Nephron (organoid): ENCODE data around the gene PDHX.

Source experiments
- H3K27ac Mint-ChIP-seq, 3 experiments: 2 replicates each; pipeline ENCODE4 v1.8.0; 2020; ENCODE audit warnings: mixed read lengths in 3 of 3, mild to moderate bottlenecking in 2 of 3, moderate library complexity in 1 of 3
- H3K27me3 Mint-ChIP-seq: 2 replicates; pipeline ENCODE4 v1.8.0; 2021; ENCODE audit warnings: low read depth, mild to moderate bottlenecking, moderate library complexity, mixed read lengths
- H3K36me3 Mint-ChIP-seq: 2 replicates; pipeline ENCODE4 v1.8.0; 2020; ENCODE audit warnings: low read depth, mixed read lengths
- H3K4me1 Mint-ChIP-seq: 2 replicates; pipeline ENCODE4 v1.8.0; 2020; ENCODE audit warnings: mixed read lengths
- H3K4me3 Mint-ChIP-seq, 3 experiments: 2 replicates each; pipeline ENCODE4 v1.8.0; 2020; ENCODE audit warnings: mild to moderate bottlenecking in 3 of 3, mixed read lengths in 3 of 3, moderate library complexity in 2 of 3
- H3K9me3 Mint-ChIP-seq: 2 replicates; pipeline ENCODE4 v1.8.0; 2020; ENCODE audit warnings: mixed read lengths
- TF ChIP-seq, protein P1 (sequence below), 3 experiments: fragments of 200-600 bp; sonication (generic); IDR thresholded peaks; one replicate each; pipeline ENCODE4 v1.5.0; 2021; ENCODE audit warnings: antibody characterized with exemption in 3 of 3; ENCODE audit not compliant: unreplicated experiment in 3 of 3

Gene PDHX

DNA sequence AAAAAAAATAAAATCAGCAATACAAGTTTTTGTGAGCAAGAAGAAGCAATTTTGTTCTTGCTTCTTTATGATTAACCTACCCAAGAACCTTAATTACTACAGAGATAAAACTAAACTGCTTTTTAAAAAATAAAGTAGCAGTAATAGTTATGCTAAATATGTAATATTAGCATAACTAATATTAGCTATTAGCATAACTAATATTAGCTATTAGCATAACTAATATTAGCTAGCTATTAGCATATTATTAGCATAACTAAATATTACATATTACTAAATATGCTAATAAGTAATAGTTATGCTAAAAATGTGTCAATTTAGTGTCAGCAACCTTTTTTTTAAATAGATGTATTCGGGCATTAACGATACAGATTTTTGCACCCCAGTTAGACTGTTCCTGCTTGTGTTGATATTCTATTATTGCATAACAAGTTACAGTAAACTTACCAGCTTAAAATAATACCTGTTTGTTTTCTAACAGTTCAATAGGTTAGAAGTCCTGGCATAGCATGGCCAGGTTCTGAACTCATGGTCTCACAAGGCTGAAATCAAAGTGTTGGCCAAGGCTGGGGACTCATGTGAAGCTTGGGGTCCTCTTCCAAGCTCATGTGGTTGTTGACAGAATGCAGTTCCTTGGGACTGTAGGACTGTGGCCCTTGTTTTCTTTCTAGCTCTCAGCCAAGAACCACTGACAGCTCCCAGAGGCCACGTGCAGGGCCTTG lies 48.4 kb downstream of the PDHX start:
- Mint-ChIP-seq H3K4me3 (no peak overlapping the region), H3K4me1 (no peaks in the 10 kb centered on the region), H3K27me3 (no peaks in the 10 kb centered on the region), H3K27ac (no peak overlapping the region), H3K9me3 (no peaks in the 10 kb centered on the region), H3K36me3 (peaks cover 38% of the 10 kb centered on the region)
- TF ChIP-seq, protein P1, sequence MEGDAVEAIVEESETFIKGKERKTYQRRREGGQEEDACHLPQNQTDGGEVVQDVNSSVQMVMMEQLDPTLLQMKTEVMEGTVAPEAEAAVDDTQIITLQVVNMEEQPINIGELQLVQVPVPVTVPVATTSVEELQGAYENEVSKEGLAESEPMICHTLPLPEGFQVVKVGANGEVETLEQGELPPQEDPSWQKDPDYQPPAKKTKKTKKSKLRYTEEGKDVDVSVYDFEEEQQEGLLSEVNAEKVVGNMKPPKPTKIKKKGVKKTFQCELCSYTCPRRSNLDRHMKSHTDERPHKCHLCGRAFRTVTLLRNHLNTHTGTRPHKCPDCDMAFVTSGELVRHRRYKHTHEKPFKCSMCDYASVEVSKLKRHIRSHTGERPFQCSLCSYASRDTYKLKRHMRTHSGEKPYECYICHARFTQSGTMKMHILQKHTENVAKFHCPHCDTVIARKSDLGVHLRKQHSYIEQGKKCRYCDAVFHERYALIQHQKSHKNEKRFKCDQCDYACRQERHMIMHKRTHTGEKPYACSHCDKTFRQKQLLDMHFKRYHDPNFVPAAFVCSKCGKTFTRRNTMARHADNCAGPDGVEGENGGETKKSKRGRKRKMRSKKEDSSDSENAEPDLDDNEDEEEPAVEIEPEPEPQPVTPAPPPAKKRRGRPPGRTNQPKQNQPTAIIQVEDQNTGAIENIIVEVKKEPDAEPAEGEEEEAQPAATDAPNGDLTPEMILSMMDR (IDR thresholded peaks at IDR 0.05; ENCODE audit: unreplicated experiment in 3 of 3) = no peak

- Mint-ChIP-seq H3K27ac (no peak overlapping the region), H3K4me1 (no peaks in the 10 kb centered on the region)
- TF ChIP-seq, protein P1 (IDR thresholded peaks at IDR 0.05; ENCODE audit: unreplicated experiment in 3 of 3) = no peak
Observed at GRCh38 chr11:34968862-34969261, 52.4 kb downstream of the PDHX start.

DNA sequence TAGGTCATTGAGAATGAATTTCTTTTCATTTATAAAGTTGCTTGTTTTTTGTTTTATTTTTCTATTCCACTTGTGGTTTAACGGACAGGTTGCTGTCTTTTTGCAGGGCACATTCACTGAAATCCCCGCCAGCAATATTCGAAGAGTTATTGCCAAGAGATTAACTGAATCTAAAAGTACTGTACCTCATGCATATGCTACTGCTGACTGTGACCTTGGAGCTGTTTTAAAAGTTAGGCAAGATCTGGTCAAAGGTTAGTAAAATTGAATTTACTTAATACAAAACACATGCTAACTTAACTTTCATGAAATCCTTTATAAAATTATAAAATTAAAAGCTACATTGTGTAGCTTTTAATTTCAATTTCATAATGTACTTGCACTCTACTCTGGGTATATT lies 53.6 kb downstream of the PDHX start:
- peaks cover 3% of the 10 kb centered on the region for H3K9me3 Mint-ChIP-seq
- no peak overlapping the region for H3K27ac Mint-ChIP-seq

More at GRCh38 chr11:34968862-34969261, 52.4 kb downstream of the PDHX start:
- peaks cover 3% of the 10 kb centered on the region for H3K9me3 Mint-ChIP-seq
- no peaks in the 10 kb centered on the region for H3K27me3 Mint-ChIP-seq
- H3K4me3 Mint-ChIP-seq = no peak overlapping the region
- peaks cover 76% of the 10 kb centered on the region for H3K36me3 Mint-ChIP-seq

GRCh38 chr11:34970480-34970879 lies 54.1 kb downstream of the PDHX start:
- H3K9me3 Mint-ChIP-seq = peaks cover 3% of the 10 kb centered on the region
- no peaks in the 10 kb centered on the region for H3K4me1 Mint-ChIP-seq
- TF ChIP-seq, protein P1 (IDR thresholded peaks at IDR 0.05; ENCODE audit: unreplicated experiment in 3 of 3) = no peak
- H3K36me3 Mint-ChIP-seq = peaks cover 85% of the 10 kb centered on the region
- no peaks in the 10 kb centered on the region for H3K27me3 Mint-ChIP-seq
- H3K27ac Mint-ChIP-seq = no peak overlapping the region
- no peak overlapping the region for H3K4me3 Mint-ChIP-seq

More for the DNA sequence above, 53.6 kb downstream of the PDHX start:
- Mint-ChIP-seq H3K4me3 (no peak overlapping the region), H3K27me3 (no peaks in the 10 kb centered on the region), H3K36me3 (peaks cover 84% of the 10 kb centered on the region), H3K4me1 (no peaks in the 10 kb centered on the region)
- TF ChIP-seq, protein P1 (IDR thresholded peaks at IDR 0.05; ENCODE audit: unreplicated experiment in 3 of 3) = no peak

- TF ChIP-seq, protein P1 (IDR thresholded peaks at IDR 0.05; ENCODE audit: unreplicated experiment in 3 of 3) = no peak
- Mint-ChIP-seq H3K4me1 (peaks cover 6% of the 10 kb centered on the region), H3K36me3 (peaks cover 88% of the 10 kb centered on the region), H3K27me3 (no peaks in the 10 kb centered on the region), H3K27ac (no peak overlapping the region), H3K9me3 (peaks cover 3% of the 10 kb centered on the region), H3K4me3 (no peak overlapping the region)
Observed at GRCh38 chr11:34971928-34972327, 55.5 kb downstream of the PDHX start.

DNA sequence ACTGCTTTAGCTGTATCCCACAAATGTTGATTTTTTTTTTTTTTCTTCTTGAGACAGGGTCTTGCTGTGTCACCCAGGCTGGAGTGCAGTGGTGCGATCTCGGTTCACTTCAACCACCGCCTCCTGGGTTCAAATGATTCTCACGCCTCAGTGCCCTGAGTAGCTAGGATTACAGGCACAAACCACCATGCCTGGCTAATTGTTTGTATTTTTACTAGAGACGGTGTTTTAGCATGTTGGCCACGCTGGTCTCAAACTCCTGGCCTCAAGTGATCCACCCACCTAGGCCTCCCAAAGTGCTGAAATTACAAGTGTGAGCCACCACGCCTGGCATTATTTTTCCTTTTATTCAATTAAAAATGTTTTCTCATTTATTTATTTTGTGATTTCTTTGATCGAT lies 55.9 kb downstream of the PDHX start:
- Mint-ChIP-seq H3K9me3 (peaks cover 3% of the 10 kb centered on the region), H3K36me3 (peaks cover 84% of the 10 kb centered on the region), H3K27me3 (no peaks in the 10 kb centered on the region), H3K4me1 (peaks cover 9% of the 10 kb centered on the region), H3K27ac (no peak overlapping the region), H3K4me3 (no peak overlapping the region)
- TF ChIP-seq, protein P1 (IDR thresholded peaks at IDR 0.05; ENCODE audit: unreplicated experiment in 3 of 3) = no peak
